AG09319 (cell line): ENCODE data around the gene KLHL30.

Experiments
- DNase-seq: peaks from one replicate; pipeline ENCODE4 v3.0.0-alpha.2; 2010; ENCODE audit warnings: low read depth; ENCODE audit errors: extremely low read depth
- CTCF ChIP-seq: IDR thresholded peaks from 2 replicates; pipeline ENCODE4 v1.5.1; 2011; ENCODE audit warnings: low read depth, mild to moderate bottlenecking, inconsistent platforms, low read length, moderate library complexity

KLHL30 gene

DNA sequence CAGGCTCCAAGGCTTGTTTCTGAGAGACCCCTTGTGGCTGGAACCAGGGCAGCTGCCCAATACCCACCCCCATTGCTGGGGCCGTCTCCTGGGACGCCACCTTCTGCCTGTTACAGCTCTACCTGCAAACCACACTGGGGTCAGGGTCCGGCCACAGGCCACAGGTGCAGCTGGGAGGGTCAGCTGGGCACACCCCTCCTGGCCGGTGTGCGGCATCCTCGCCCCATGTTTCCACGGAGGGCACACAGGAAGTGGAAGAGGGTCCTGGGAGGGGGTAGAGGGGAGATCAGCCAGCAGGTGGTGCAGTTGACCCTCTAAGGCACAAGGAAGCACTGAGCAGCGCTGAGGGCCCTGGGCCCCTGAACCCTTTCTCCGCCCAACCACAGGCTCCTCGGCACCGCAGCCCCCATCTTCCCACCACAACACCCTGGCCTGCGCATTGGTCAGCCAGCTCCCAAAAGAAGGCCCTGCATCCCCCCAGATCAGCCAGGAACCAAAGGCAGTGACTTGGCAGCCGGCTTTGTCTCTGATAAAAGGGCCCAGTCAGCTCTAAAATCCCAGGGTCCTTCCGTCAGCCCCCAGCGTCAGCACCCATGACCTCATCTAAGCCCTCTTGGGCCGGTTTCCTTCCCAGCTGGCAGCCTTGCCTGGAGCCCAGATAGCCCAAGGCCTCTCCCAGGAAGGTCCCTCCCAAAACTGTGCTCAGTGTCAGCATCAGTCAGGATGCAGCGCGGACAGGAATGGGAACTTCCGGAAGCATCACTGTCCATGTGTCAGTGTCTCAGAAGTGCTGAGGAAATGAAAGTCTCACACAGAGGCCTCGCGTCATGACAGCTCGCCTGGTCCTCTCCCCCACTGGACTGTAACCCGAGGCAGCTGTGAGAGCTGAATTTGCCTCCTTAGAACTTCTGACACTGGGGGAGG lies 22.0 kb downstream of the KLHL30 start:
- peak; percentile 25 for TF ChIP-seq CTCF
- no peak for DNase-seq

- no peak for TF ChIP-seq CTCF
- no peak for DNase-seq
Measured at GRCh38 chr2:238161291-238162051, 23.0 kb downstream of the KLHL30 start.

DNA sequence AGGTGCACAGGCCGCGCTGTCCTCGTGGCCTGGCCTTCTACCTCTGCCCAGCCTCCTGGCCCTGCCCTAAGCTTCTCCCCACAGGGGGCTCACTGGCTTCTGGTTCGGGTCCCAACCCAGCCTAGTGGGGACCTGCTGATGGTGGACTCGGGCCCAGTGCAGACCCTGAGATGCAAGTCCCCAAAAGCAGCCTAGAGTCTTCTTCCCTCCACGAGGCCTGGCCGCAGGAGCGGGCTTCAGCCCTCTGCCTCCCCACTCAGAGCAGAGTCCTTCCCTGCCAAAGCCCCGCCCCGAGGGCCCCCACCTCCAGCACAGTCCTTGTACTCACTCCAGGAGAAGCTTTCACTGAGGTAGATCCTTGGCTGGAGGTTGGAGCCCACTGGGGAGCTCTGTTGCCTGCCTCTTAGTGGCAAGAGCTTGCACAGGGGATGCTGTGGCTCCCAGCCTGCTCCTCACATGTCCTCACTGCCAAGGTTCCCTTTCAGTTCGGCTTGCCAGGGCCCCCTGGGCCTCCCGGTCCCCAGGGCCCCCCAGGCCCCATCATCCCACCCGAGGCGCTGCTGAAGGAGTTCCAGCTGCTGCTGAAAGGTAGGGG lies 23.9 kb downstream of the KLHL30 start:
- no peak for TF ChIP-seq CTCF
- DNase-seq: no peak

DNA sequence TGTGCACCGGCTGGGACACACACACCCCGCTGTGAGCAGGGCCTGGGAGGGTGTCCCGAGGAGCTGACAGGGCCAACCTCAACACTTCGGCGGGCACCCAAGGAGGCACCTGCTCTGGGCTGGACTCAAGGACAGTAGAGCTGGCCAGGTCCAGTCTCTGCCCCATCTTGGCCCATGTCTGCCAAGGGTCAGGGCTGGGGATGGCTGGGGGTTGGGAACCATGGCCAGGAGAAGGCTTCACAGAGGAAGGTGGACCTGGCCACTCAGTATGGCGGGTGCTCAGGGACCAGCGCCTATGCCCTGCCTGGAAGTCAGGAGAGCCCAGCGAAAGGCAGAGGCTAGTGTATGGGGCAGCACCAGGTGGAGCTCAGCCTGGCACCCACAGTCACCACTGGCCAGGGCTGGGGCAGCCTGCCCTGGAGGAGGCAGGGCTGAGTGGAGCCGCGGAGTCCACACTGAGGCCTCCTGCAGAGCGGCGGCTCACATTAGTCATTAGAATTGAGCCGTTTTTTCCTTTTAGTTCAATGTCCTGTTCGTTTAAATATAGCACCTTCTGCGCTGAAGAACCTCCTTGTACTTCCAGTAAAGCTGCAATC lies 24.5 kb downstream of the KLHL30 start:
- no peak for DNase-seq
- no peak for TF ChIP-seq CTCF

DNA sequence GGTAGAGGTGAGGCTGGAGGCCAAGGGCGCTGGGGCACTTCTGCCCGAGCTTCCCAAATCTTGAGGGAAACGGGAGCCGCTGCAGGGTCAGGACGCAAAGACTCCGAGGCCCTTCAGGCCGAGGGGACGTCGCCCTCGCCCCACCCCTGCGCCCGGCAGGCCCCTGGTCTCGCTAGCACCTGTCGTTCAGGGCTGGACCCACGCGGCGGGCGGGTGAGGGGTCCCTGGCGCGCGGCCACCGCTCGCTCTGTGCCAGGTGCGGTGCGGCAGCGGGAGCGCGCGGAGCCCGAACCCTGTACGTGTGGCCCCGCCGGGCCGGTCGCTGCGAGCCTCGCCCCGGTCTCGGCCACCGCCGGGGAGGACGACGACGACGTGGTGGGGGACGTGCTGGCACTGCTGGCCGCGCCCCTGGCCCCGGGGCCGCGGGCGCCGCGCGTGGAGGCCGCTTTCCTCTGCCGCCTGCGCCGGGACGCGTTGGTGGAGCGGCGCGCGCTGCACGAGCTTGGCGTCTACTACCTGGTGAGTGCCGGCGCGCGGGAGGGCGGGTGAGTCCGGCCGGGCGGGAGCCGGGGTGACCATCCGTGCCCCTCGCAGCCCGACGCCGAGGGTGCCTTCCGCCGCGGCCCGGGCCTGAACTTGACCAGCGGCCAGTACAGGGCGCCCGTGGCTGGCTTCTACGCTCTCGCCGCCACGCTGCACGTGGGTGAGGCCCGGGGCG lies 25.2 kb downstream of the KLHL30 start:
- DNase-seq: no peak
- no peak for TF ChIP-seq CTCF

DNA sequence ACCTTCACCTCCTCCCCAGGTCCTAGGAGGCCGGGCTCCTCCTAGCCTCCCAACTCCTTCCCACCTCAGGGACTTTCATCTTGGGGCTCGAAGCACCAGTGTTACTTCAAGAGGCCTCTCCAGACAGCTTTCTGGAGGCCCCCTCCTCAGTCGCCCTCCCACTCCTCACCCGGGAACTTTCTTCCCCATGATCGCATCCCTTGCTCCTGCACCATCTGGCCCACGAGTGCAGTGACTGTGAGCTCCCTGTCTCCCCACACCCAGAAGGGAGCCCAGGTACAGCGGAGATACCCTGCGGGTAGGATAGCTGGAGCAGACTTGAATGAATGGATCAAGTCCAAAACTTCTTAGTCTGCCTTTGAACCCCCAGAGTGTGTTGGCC lies 26.4 kb downstream of the KLHL30 start:
- no peak for DNase-seq
- no peak for TF ChIP-seq CTCF
